Measurements from ENCODE around the gene SLC38A9.

GRCh38 chr5:55675119-55675518 lies 37.0 kb downstream of the SLC38A9 start:
- TF ChIP-seq POLR2A (IDR thresholded peaks at IDR 0.05) (no peak), CTCF (IDR thresholded peaks at IDR 0.05) (no peak)
